Thoracic aorta (tissue), 2 donors: ENCODE data around the gene DEAF1. TPM values are rescaled to one million over a fixed set of nuclear protein-coding genes. Genes with fewer than 3 reads are reported as not detected.
"Not testable (repeated sequence)": the region's sequence is repeated elsewhere in the genome, so short reads cannot be mapped to it uniquely, and the experiment has no call there.

Source experiments
- ATAC-seq: fragments of 150-250 bp; one replicate; pipeline ENCODE4 v1.8.0; 2017; ENCODE audit warnings: low read depth; ENCODE audit not compliant: insufficient number of reproducible peaks, low FRiP score
- DNase-seq: peaks from one replicate; pipeline ENCODE4 v3.0.0-alpha.2; 2020; ENCODE audit warnings: low spot score
- H3K27ac ChIP-seq, 2 donors: fragments of 200-600 bp; sonication (generic); 1 replicate in 1 of 2; 2 replicates in 1 of 2; pipeline ENCODE4 v1.5.1; 2016; ENCODE audit warnings: mild to moderate bottlenecking in 2 of 2, moderate library complexity in 2 of 2
- H3K27me3 ChIP-seq: fragments of 200-600 bp; sonication (generic); replicated peaks from 2 replicates; pipeline ENCODE4 v1.6.0; 2016; ENCODE audit warnings: mild to moderate bottlenecking; ENCODE audit not compliant: insufficient read depth
- H3K36me3 ChIP-seq: fragments of 200-600 bp; sonication (generic); one replicate; pipeline ENCODE4 v1.5.1; 2016
- H3K4me1 ChIP-seq, 2 donors: fragments of 200-600 bp; sonication (generic); 1 replicate in 1 of 2; 2 replicates in 1 of 2; pipeline versions ENCODE4 v1.5.1 to v1.6.0; 2016; ENCODE audit warnings: low read depth in 2 of 2, mild to moderate bottlenecking in 1 of 2; ENCODE audit not compliant: control insufficient read depth in 1 of 2
- H3K4me3 ChIP-seq: fragments of 200-600 bp; sonication (generic); 2 replicates; pipeline ENCODE4 v1.5.1; 2016; ENCODE audit warnings: mild to moderate bottlenecking
- H3K9me3 ChIP-seq: fragments of 200-600 bp; sonication (generic); 2 replicates; pipeline ENCODE4 v1.5.1; 2016
- total RNA-seq, 2 donors: library from RNA; depleted of rRNA; stranded (reverse); fragments of >200 nt; gene quantifications; one replicate each; pipeline versions ENCODE4 v1.1.0 to v1.2.3, GENCODE V29; 2016
- TF ChIP-seq, protein P1 (sequence below): fragments of 200-600 bp; sonication (generic); IDR thresholded peaks from one replicate; pipeline ENCODE4 v1.5.1; 2019; ENCODE audit warnings: antibody characterized with exemption

Gene DEAF1
- total RNA-seq, 2 donors from 2014 or later, result 22.1 to 67.0 TPM

- no peak for DNase-seq
- TF ChIP-seq, protein P1, sequence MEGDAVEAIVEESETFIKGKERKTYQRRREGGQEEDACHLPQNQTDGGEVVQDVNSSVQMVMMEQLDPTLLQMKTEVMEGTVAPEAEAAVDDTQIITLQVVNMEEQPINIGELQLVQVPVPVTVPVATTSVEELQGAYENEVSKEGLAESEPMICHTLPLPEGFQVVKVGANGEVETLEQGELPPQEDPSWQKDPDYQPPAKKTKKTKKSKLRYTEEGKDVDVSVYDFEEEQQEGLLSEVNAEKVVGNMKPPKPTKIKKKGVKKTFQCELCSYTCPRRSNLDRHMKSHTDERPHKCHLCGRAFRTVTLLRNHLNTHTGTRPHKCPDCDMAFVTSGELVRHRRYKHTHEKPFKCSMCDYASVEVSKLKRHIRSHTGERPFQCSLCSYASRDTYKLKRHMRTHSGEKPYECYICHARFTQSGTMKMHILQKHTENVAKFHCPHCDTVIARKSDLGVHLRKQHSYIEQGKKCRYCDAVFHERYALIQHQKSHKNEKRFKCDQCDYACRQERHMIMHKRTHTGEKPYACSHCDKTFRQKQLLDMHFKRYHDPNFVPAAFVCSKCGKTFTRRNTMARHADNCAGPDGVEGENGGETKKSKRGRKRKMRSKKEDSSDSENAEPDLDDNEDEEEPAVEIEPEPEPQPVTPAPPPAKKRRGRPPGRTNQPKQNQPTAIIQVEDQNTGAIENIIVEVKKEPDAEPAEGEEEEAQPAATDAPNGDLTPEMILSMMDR, result no peak
- Histone ChIP-seq H3K4me3 (no peak overlapping the region), H3K9me3 (no peaks in the 10 kb centered on the region), H3K4me1 (peaks cover 20 to 32% of the 10 kb centered on the region in 2 donors), H3K27me3 (no peaks in the 10 kb centered on the region), H3K27ac (peak overlapping the region in 1 of 2 donors; percentile 21), H3K36me3 (peaks cover 6% of the 10 kb centered on the region)
- no peak for ATAC-seq
Measured at GRCh38 chr11:692824-693414, 2.1 kb downstream of the DEAF1 start.

DNA sequence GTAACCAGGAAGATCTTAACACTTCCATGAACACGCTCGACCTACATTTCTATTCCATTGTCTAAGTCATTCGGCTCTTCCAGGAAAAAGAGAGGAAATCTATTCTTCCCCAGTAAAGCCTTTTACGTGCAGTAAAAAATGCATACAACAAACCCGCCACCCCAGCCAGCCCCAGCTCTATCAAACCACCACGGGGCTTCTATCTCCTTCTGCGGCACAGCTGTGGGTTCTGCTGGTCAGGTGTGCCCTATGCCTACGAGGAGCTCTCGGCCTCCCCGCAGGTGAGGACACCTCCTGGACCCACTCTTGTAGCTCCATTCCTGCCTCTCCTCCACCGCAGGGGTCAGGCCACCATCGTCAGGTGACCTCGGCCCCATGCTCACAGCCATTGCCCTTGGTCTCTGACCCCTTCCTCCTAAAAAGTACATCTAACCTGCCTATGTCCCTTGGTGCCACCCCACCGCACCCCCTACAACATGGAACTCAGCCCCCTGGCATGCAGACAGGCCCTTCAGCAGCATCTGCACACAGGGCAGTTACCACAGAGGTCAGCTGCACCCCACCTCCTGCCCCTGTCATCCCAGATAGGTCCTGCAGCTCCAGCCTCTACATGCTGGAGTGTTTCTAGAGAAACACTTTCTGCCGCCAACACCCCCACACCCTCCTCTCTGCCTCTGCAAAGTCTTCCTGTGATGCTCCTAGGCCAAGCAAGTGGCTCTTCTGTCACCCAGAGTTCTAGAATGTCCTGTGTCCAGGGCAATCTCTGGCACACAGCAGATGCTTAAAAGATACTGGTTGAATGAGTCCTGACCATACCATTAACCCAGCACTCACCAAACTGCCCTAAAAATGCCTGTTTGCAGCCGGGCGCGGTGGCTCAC lies 3.1 kb downstream of the DEAF1 start:
- Histone ChIP-seq H3K27me3 (no peaks in the 10 kb centered on the region), H3K27ac (no peak overlapping the region), H3K36me3 (peaks cover 14% of the 10 kb centered on the region), H3K4me1 (peaks cover 15 to 22% of the 10 kb centered on the region in 2 donors), H3K9me3 (no peaks in the 10 kb centered on the region), H3K4me3 (no peak overlapping the region)
- no peak for DNase-seq
- TF ChIP-seq, protein P1, result no peak
- no peak for ATAC-seq

- DNase-seq, result no peak
- H3K4me3 ChIP-seq, result no peak overlapping the region
- H3K4me1 ChIP-seq, result peaks cover 12 to 14% of the 10 kb centered on the region in 2 donors
- H3K27me3 ChIP-seq, result no peaks in the 10 kb centered on the region
- ATAC-seq, result no peak
- no peak overlapping the region for H3K27ac ChIP-seq
- TF ChIP-seq, protein P1, result no peak
- H3K9me3 ChIP-seq, result no peaks in the 10 kb centered on the region
- peaks cover 20% of the 10 kb centered on the region for H3K36me3 ChIP-seq
Measured at GRCh38 chr11:690738-691633, 4.0 kb downstream of the DEAF1 start.

DNA sequence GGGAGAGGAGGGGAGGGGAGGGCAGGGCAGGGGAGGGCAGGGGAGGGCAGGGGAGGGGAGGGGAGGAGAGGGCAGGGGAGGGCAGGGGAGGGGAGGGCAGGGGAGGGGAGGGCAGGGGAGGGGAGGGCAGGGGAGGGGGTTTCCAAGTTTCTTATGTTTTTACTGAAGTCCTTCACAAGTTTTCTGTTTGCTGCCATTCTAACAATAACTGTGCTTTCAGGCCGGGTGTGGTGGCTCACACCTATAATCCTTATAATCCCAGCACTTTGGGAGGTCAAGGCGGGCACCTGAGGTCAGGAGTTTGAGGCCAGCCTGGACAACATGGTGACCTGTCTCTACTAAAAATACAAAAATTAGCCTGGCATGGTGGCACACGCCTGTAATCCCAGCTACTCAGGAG lies 4.8 kb downstream of the DEAF1 start:
- not testable (repeated sequence) for DNase-seq, H3K4me3 ChIP-seq, H3K27me3 ChIP-seq, H3K27ac ChIP-seq, H3K9me3 ChIP-seq, ATAC-seq
- peaks cover 20% of the 10 kb centered on the region for H3K36me3 ChIP-seq
- peaks cover 12 to 14% of the 10 kb centered on the region in 2 donors for H3K4me1 ChIP-seq

DNA sequence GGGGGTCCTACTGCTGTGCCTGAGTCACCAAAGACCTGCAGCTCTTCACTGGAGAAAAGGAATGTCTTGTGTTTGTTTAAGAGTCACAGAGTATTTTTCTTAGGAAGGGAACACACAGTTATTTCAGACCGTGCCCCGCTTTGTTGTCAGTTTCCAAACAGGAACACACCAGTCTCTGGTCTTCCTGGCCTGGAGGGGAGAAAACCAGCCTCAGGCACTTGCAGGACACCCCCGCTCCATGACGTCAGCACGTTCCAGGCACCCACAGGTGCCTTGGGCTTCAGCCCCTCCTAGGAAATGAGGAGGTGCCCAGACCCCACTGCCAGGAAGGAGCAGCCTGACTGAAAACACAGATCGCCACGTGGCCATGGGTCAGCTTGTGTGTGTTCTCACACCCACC lies 5.4 kb downstream of the DEAF1 start:
- no peaks in the 10 kb centered on the region for H3K9me3 ChIP-seq
- ATAC-seq (no peak), DNase-seq (no peak)
- TF ChIP-seq, protein P1, result no peak
- H3K4me1 ChIP-seq, result peaks cover 12 to 14% of the 10 kb centered on the region in 2 donors
- H3K4me3 ChIP-seq, result no peak overlapping the region
- H3K36me3 ChIP-seq, result peaks cover 22% of the 10 kb centered on the region
- H3K27me3 ChIP-seq, result no peaks in the 10 kb centered on the region
- H3K27ac ChIP-seq, result no peak overlapping the region
